HG03565 (cell line): Measurements from ENCODE around the gene WLS.
"Not testable (repeated sequence)": the region's sequence is repeated elsewhere in the genome, so short reads cannot be mapped to it uniquely, and the experiment has no call there.

Source experiments
- ATAC-seq: cut with Tn5 transposase; IDR thresholded peaks from one replicate; pipeline ENCODE4 v1.9.1; 2021; ENCODE audit warnings: mild to moderate bottlenecking, moderate library complexity; ENCODE audit not compliant: unreplicated experiment

The WLS gene

DNA sequence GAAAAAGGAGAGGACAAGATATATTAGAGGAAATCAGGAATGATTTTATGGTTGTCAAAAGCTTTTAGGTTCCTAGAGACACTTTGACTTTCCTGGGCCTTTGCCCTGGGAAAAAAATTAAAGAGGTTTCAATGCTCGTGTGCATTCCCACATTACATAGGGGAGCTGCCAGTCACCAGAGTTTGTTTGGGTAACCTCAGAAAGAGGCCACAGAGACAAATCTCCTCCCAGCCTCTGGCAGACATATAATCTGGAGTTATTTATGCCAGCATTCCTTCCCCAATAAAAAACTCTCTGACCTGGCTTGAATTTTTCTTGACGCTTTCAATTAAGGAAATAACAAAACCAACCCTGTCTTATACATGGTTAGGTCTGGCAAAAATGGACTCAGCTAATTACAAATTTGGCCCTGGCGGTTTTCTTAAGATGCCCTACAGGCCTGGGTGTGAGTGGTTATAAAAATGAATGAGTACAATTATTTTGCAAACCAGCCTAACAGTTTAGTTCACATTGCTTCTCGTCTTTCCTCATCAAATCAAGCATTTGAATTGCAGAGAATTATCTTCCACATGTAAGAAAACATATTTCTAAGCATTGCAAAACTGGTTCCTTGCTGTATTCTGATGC lies 63.7 kb downstream of the WLS start:
- ATAC-seq = no peak

DNA sequence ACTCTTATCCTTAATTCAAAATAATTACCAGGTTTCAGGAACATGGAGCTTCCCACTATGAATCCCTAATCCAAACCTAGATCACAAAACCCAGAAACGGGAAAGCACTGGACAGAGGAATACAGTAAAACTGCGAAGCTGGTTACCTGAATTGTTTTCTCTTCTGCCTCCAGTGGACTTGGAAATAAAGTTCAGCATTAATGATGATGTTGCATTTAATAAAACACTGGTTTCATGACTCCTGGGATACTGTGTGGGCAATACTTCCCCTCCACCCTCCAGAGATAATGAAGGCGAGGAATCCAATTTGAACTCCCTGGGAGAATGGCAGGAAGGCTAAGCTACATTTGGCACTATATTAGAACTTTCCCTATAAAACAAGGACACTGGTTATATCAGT lies 65.1 kb downstream of the WLS start:
- ATAC-seq = no peak

DNA sequence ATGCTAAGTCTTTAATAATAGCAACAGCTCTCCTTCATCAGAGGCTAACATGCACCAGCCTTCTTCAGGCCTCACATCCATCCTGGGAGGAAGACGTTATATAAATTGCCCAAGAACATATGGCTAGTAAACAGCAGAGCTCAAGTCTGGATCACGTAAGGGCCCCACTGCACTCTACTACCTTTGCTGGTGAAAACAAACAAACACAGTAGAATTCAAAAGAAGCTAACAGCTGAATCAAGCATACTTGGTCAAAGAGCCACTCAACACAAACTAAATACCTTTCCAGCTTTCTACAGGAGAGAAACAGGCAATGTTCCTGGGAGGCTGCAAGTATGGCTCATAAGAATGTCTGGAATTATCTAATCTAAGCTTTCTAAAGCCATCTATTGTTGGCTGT lies 66.0 kb downstream of the WLS start:
- no peak for ATAC-seq

- ATAC-seq = no peak
Observed at GRCh38 chr1:68165665-68166064, 66.7 kb downstream of the WLS start.

DNA sequence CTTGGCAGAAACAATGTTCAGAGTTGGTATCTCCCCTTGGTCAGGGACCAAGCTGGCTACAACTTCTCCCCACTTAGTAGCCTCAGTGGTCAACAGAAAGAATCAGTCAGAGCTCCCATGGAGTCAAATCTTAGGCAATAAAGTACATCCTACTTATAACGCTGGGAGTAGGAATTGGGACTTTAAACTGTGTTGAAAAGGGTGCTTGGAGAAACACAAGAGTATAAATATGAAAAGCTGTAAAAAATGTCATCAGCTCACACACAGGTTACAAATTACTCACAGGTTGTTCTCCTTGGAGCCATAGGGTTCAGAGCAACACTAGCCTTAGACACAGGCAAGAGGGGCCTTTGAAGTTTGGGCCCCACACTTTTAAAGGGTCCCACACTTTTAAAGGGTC lies 67.4 kb downstream of the WLS start:
- no peak for ATAC-seq

DNA sequence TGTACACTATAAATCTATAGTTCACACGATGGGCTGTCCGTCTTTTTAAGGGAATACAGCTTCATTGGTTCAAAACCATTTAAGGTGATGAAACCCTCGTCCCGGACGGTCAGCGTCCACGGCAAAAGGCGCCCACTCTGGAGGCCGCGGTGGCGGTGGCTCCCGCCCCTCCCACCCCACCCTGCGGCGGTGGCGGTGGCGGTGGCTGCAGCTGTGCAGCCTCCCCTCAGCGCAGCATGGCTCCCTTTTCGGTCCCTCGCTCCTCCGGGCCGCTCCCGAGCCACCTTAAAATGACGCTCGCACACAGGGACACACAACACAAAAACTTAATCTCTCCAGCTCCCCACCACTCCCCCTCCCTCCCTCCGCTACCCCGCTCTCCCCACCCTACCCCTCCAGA lies 69.1 kb downstream of the WLS start:
- ATAC-seq = no peak

DNA sequence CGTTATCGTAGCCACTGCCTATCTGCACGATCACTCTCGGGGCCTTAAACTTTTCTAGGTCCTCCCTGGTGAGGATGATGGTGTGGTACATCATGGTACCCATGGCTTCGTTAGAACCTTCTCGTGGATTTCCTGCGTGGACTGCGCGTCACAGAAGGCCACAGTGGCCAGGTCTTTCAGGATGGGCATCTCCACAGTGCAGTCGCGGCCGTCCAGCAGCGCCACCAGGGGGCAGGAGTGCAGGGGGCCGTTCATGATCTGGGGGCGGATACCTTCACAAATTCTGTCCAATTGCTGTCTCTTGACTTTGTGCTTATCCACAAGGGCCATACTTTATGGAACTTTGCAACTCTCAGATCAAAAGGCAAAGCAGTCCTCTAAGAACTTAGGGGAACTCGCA lies 69.6 kb downstream of the WLS start:
- ATAC-seq = no peak

DNA sequence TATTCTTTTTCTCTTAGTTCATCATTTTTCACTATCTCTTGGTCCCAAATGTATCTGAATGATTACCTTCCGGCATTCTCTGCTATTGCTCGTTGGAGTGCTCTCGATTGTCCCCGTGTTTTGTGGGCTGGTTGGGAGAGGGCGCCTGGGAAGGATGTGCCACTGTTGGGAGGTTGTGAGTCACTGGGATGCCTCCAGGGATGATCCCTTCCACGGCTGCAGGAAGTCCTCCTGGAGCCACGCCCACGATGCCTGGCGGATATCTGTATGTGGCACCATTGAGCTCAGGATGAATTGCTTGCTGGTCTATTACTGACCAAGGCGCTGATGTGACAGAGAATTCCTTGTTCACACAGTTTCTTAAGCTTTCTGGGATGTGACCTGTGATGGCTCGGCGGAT lies 70.7 kb downstream of the WLS start:
- not testable (repeated sequence) for ATAC-seq

GRCh38 chr1:68160935-68161334 lies 71.4 kb downstream of the WLS start:
- peak; percentile 97 for ATAC-seq

- ATAC-seq = no peak
Observed at GRCh38 chr1:68160021-68160420, 72.3 kb downstream of the WLS start.

GRCh38 chr1:68158837-68159236 lies 73.5 kb downstream of the WLS start:
- no peak for ATAC-seq

DNA sequence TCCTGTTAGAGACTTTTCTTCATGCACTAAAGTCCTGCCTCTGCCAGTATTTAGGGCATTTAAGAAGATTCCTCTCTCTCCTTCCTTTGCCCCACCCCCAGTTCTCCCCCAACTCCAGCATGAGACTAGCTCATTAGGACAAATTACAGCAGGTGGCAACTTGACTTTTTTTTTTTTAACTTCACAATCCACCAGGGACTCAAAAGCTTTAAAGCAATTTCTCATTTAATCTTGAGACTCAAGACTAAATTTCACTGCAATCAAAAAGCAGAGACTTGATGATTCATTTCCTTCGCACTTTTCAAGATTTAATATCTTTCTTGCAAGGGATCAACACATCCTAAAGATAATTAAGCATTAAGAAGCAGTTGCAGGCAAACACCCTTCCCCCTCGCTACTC lies 74.9 kb downstream of the WLS start:
- ATAC-seq = no peak

DNA sequence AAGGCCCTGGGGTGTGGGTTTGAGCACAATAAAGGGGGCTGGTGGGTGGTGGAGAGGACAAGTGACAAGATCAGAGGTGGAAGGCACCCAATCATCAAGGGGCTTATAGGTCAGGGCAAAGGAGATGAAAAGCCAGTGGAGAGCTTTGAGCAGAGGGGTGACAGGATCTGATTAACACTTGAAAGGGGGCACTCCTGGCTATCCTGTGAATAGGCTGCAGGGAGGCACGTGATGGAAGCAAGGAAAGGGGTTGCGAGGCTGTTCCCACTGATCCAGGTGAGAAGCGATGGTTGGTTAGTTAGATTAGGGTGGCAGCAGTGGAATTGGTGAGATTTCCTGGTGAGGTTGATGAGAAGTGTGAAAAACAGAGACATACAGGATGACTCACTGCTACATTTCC lies 80.6 kb downstream of the WLS start:
- ATAC-seq = no peak

DNA sequence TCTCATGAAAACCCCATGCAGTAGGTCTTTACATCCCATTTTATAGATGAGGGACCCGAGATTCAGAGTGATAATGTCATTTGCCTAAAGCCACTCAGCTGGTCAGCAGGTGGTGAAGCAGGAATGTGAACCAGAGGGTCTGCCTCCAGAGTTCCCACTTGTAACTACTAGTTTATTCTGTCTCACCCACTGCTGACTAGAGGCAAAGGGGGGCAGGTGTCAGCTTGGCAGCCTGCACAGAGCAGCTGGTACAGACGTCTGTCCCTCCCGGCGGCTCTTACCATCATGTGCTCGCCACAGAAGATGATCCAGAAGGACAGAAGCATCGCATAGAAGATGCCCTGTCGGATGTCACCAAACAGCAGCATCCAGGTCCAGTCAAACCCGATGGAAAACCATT lies 82.4 kb downstream of the WLS start:
- no peak for ATAC-seq

GRCh38 chr1:68149110-68149798 lies 83.1 kb downstream of the WLS start:
- no peak for ATAC-seq

- no peak for ATAC-seq
Observed at GRCh38 chr1:68148631-68149030, 83.7 kb downstream of the WLS start.

DNA sequence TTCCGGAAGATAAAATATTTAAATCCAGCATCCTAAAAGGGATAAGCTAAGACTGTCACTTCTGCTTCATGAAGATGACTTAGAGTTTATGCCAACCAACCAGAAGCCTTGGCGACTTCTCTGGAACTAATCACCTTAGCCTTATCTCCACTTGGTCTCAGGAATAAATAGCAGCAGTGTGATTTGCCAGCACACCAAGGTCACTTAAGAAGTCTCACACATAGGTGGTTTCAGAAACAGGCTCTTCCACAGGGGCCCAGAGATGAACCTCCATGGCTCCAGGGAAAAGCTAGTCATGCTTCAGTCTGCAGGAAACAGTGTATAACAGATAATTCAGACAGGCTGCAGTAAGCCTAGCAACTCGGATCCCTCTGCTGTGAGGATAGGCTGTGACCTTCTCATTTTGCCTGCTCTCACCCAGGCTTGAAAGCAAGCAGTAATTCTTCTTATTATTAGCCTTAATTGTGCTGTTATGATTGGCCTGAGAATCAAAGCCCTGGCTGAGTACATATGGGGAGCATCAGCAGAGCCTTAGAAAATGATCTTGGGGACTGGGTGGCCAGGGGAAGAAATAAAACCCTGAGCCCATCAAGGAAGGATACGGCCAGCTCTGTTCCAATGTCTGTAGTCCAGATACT lies 84.7 kb downstream of the WLS start:
- ATAC-seq = no peak

DNA sequence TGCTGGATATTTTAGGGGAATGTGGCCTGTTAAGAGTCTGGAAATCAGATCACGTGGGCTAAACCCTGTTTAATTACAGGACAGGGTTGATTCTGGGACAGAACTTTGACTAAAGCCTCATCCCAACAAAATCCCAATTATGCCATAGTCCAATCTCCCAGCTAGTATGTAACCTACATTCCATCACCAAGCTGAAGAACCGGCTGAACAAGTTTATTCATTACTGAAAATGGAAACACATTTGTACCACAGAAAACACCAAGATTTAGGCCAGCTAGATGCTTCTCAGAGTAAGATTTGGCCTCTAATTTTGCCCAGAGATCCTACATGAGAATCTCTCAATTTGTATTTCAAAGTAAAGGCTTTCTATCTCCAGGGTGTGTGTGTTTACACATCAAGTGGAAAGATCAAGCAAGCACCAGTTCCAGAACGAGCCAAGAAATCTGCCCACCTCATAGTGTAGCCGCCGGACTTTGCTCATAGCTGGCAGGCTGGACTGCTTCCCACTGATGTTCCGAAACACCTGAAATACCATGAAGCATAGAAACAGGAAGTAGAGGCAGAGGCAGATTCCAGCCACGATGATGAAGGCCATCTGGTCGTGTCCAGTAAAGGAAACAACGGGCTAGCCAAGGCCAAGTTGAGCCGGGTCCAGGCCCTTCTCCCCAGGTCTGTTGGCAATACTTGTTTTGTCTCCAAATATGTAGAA lies 86.8 kb downstream of the WLS start:
- no peak for ATAC-seq

DNA sequence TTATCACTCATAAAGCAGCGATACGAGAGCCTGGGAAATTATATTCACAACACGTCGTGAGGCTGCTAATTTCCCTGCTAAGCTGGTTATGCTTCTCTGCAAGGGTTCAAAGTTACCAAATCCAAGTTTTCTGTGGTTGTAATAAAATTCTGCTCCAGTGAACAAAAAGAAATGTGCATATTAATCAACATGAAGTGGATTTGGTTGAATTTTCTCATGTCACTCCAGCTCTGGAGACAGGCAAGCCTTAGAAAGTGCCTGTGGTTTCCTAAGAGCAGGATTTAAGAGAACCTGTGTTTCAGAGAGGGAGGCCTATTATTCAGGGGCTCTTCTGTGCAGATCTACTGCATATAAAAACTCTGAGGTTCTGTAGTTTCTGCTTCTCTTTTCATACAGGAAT lies 87.5 kb downstream of the WLS start:
- ATAC-seq = no peak

- no peak for ATAC-seq
Observed at GRCh38 chr1:68143633-68144032, 88.7 kb downstream of the WLS start.

- no peak for ATAC-seq
Observed at GRCh38 chr1:68142461-68142860, 89.9 kb downstream of the WLS start.

GRCh38 chr1:68142036-68142435 lies 90.3 kb downstream of the WLS start:
- no peak for ATAC-seq
